CD14-positive monocyte (primary cell): Measurements from ENCODE around the gene HIVEP3. TPM values are rescaled to one million over a fixed set of nuclear protein-coding genes. Genes with fewer than 3 reads are reported as not detected.

Experiments used
- DNase-seq, 3 donors: peaks; one replicate each; pipeline ENCODE4 v3.0.0-alpha.2; 2011 to 2022
- H2AFZ ChIP-seq: 2 replicates; pipeline ENCODE4 v1.6.0; 2012; ENCODE audit warnings: mild to moderate bottlenecking, low read depth, low read length, inconsistent platforms; ENCODE audit not compliant: insufficient read depth, poor library complexity, severe bottlenecking
- H3K27ac ChIP-seq, 2 donors: 1 replicate in 1 of 2; 2 replicates in 1 of 2; pipeline ENCODE4 v1.5.1; 2012 to 2013; ENCODE audit warnings: low read length in 2 of 2, control low read depth in 1 of 2, inconsistent platforms in 1 of 2, low read depth in 1 of 2, mild to moderate bottlenecking in 1 of 2
- H3K27me3 ChIP-seq, 2 donors: one replicate each; pipeline versions ENCODE4 v1.6.0 to v1.6.1; 2011 to 2013; ENCODE audit warnings: low read length in 2 of 2; ENCODE audit not compliant: control insufficient read depth in 2 of 2, insufficient read depth in 2 of 2
- H3K36me3 ChIP-seq, 2 donors: replicated peaks in 1 of 2; 1 replicate in 1 of 2; 2 replicates in 1 of 2; pipeline versions ENCODE4 v1.5.1 to v1.6.1; 2012 to 2013; ENCODE audit warnings: low read length in 2 of 2, control low read depth in 1 of 2, inconsistent platforms in 1 of 2, mild to moderate bottlenecking in 1 of 2; ENCODE audit not compliant: insufficient read depth in 2 of 2, control insufficient read depth in 1 of 2
- H3K4me1 ChIP-seq, 2 donors: 1 replicate in 1 of 2; 2 replicates in 1 of 2; pipeline versions ENCODE4 v1.5.1 to v1.6.1; 2012 to 2013; ENCODE audit warnings: low read length in 2 of 2, control low read depth in 1 of 2, inconsistent platforms in 1 of 2, mild to moderate bottlenecking in 1 of 2, moderate library complexity in 1 of 2; ENCODE audit not compliant: insufficient read depth in 2 of 2, control insufficient read depth in 1 of 2
- H3K4me2 ChIP-seq: replicated peaks from 2 replicates; pipeline ENCODE3; 2012; ENCODE audit warnings: low read length, moderate library complexity, mild to moderate bottlenecking; ENCODE audit not compliant: poor library complexity, severe bottlenecking; ENCODE audit errors: extremely low read depth
- H3K4me3 ChIP-seq, 3 experiments: fragments of 200-600 bp in 1 of 3; sonication (generic) in 1 of 3; replicated peaks in 1 of 3; 1 replicate in 2 of 3; 2 replicates in 1 of 3; pipeline ENCODE4 v1.5.1; 2011 to 2013; ENCODE audit warnings: low read length in 3 of 3, mild to moderate bottlenecking in 3 of 3, control low read depth in 2 of 3, low read depth in 2 of 3, inconsistent platforms in 1 of 3, moderate library complexity in 1 of 3
- H3K79me2 ChIP-seq: 2 replicates; pipeline ENCODE4 v1.6.0; 2012; ENCODE audit warnings: mild to moderate bottlenecking, control low read depth, inconsistent platforms, low read length, moderate library complexity; ENCODE audit not compliant: insufficient read depth
- H3K9ac ChIP-seq: 2 replicates; pipeline ENCODE4 v1.6.0; 2017; ENCODE audit warnings: low read length, mild to moderate bottlenecking; ENCODE audit not compliant: insufficient read depth, poor library complexity, severe bottlenecking
- H3K9me3 ChIP-seq, 2 donors: replicated peaks in 1 of 2; 1 replicate in 1 of 2; 2 replicates in 1 of 2; pipeline versions ENCODE4 v1.5.1 to v1.6.1; 2012 to 2013; ENCODE audit warnings: low read length in 2 of 2, control low read depth in 1 of 2; ENCODE audit not compliant: control insufficient read depth in 1 of 2, insufficient read depth in 1 of 2
- H4K20me1 ChIP-seq: 2 replicates; pipeline ENCODE4 v1.6.0; 2012; ENCODE audit warnings: mild to moderate bottlenecking, low read length, control low read depth, moderate library complexity; ENCODE audit not compliant: insufficient read depth
- H3K27ac Mint-ChIP-seq, 7 donors: one replicate each; pipeline ENCODE4 v1.8.0; 2020; ENCODE audit warnings: mild to moderate bottlenecking in 7 of 7, mixed read lengths in 7 of 7, moderate library complexity in 6 of 7, inconsistent platforms in 2 of 7
- H3K27me3 Mint-ChIP-seq, 3 donors: one replicate each; pipeline ENCODE4 v1.8.0; 2021 to 2022; ENCODE audit warnings: low read depth in 3 of 3, mild to moderate bottlenecking in 3 of 3, mixed read lengths in 3 of 3, moderate library complexity in 3 of 3, inconsistent platforms in 1 of 3
- H3K36me3 Mint-ChIP-seq, 2 donors: one replicate each; pipeline ENCODE4 v1.8.0; 2020; ENCODE audit warnings: mixed read lengths in 2 of 2, inconsistent platforms in 1 of 2, mild to moderate bottlenecking in 1 of 2
- H3K4me1 Mint-ChIP-seq: one replicate; pipeline ENCODE4 v1.8.0; 2020; ENCODE audit warnings: mild to moderate bottlenecking, mixed read lengths
- H3K4me3 Mint-ChIP-seq, 2 donors: one replicate each; pipeline ENCODE4 v1.8.0; 2020; ENCODE audit warnings: mild to moderate bottlenecking in 2 of 2, mixed read lengths in 2 of 2, moderate library complexity in 1 of 2
- H3K9me3 Mint-ChIP-seq, 7 donors: one replicate each; pipeline ENCODE4 v1.8.0; 2020 to 2022; ENCODE audit warnings: mixed read lengths in 7 of 7, mild to moderate bottlenecking in 6 of 7, moderate library complexity in 6 of 7, inconsistent platforms in 2 of 7
- whole genome bisulfite sequencing: methylation state at CpG from one replicate; pipeline ENCODE4 v1.1.5; 2013; ENCODE audit warnings: missing lambda C conversion rate; ENCODE audit not compliant: insufficient coverage; 5-methylcytosine and 5-hydroxymethylcytosine counted together
- intact Hi-C, 2 donors: fragments of 100-400 bp; cut with micrococcal nuclease; formaldehyde crosslinking; loops; one replicate each; pipeline versions ENCODE4 v1.15.0 to v1.15.1; 2023
- polyA plus RNA-seq, 3 donors: library from polyadenylated mRNA; depleted of rRNA in 1 of 3; unstranded in 2 of 3; stranded (reverse) in 1 of 3; fragments of 300-500 nt in 2 of 3; fragments of >200 nt in 1 of 3; fragmentation: Illumina TruSeq in 2 of 3; gene quantifications; 1 replicate in 2 of 3; 2 replicates in 1 of 3; pipeline ENCODE4 v1.2.3, GENCODE V29; 2012 to 2021
- TF ChIP-seq, protein P1 (sequence below): fragments of 200-600 bp; IDR thresholded peaks from one replicate; pipeline ENCODE4 v1.8.0; 2022; ENCODE audit warnings: antibody characterized with exemption, mild to moderate bottlenecking

Gene HIVEP3
- polyA plus RNA-seq, 3 donors, result 1.2 to 3.7 (median 1.8) TPM

DNA sequence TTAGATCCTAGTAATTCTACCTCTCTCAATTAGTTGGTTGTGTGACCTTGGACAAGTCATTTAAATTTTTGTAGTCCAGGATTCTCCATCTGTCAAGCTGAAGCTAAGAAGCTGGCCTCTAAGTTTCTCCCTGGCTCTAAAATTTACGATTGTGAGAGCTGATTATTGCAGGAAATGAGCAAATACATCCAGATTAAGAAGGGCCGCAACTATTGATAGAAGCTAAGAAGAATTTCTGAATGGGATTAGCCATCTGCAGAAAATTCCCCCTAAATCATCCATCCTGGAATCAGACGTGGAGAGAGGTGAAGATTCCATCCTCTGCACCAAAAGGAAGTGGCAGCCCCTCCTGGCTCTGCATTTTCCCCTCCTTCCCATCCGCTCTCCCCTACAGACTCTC, 55.0 kb downstream of the HIVEP3 start:
- H3K9me3 Mint-ChIP-seq, result peaks cover 0 to 2% (median 0%) of the 10 kb centered on the region in 7 donors
- Histone ChIP-seq H3K27me3 (no peaks in the 10 kb centered on the region), H3K4me1 (peaks cover 32 to 36% of the 10 kb centered on the region in 2 donors), H3K27ac (no peak overlapping the region), H3K4me3 (no peak overlapping the region), H4K20me1 (no peaks in the 10 kb centered on the region), H2AFZ (no peak overlapping the region), H3K9me3 (no peaks in the 10 kb centered on the region), H3K9ac (no peak overlapping the region), H3K36me3 (no peaks in the 10 kb centered on the region), H3K79me2 (no peaks in the 10 kb centered on the region), H3K4me2 (no peak overlapping the region)
- H3K4me3 Mint-ChIP-seq, result no peak overlapping the region
- H3K27ac Mint-ChIP-seq, result no peak overlapping the region
- TF ChIP-seq, protein P1, sequence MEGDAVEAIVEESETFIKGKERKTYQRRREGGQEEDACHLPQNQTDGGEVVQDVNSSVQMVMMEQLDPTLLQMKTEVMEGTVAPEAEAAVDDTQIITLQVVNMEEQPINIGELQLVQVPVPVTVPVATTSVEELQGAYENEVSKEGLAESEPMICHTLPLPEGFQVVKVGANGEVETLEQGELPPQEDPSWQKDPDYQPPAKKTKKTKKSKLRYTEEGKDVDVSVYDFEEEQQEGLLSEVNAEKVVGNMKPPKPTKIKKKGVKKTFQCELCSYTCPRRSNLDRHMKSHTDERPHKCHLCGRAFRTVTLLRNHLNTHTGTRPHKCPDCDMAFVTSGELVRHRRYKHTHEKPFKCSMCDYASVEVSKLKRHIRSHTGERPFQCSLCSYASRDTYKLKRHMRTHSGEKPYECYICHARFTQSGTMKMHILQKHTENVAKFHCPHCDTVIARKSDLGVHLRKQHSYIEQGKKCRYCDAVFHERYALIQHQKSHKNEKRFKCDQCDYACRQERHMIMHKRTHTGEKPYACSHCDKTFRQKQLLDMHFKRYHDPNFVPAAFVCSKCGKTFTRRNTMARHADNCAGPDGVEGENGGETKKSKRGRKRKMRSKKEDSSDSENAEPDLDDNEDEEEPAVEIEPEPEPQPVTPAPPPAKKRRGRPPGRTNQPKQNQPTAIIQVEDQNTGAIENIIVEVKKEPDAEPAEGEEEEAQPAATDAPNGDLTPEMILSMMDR, result no peak
- peaks cover 7 to 11% (median 9%) of the 10 kb centered on the region in 3 donors for H3K27me3 Mint-ChIP-seq
- peaks cover 0 to under 1% of the 10 kb centered on the region in 2 donors for H3K36me3 Mint-ChIP-seq
- no CpG with 5 or more reads among the region's 4 CpGs for whole genome bisulfite sequencing
- no peak for DNase-seq
- peaks cover 35% of the 10 kb centered on the region for H3K4me1 Mint-ChIP-seq
- intact Hi-C loops, result no loop called here

DNA sequence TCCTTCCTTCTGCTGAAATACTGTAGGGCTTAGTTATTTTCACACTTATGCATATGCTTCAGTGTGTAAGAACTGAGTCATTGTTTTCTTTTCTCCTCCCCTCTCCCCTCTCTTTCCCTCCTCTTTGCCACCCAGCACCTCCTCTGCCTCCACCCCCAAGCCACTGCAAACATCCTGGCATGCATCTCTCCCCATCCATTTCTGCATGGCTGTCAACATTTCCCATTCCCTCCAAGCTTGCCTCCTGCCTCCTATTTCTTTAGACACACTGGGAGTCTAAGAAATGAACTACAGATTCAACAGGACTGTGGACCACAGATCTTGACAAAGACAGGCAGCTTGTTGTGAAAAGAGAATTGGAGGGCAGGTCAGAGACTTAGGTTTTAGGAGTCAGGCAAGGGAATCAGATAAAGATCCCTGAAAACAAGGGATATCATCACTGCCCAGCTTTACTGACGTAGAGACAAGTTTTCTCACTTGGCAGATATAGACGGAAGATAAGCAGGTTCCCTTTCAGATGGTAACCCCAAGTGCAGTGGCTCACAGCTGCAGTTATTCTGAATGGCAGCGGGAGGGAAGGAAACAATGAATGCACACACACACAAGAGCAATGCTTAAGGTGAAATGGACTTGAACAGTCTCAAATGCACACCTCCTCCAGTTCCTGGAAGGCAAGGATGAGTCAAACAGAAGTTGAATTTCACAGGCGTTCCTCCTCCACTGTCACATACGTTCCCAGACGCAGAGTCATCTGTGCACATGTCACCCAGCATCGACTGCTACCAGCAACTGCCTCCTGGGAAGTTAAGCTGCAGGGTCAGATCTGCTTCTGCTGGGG, 56.1 kb downstream of the HIVEP3 start:
- Mint-ChIP-seq H3K4me1 (peaks cover 38% of the 10 kb centered on the region), H3K36me3 (peaks cover 0 to 5% of the 10 kb centered on the region in 2 donors), H3K4me3 (peak overlapping the region in 1 of 2 donors; percentile 74), H3K27me3 (peaks cover 7 to 11% (median 9%) of the 10 kb centered on the region in 3 donors), H3K27ac (peak overlapping the region in 3 of 7 donors; percentile 12 to 60 (median 32)), H3K9me3 (peaks cover 0 to 3% (median 0%) of the 10 kb centered on the region in 7 donors)
- Histone ChIP-seq H3K27ac (no peak overlapping the region), H3K79me2 (no peaks in the 10 kb centered on the region), H3K4me1 (peaks cover 34 to 37% of the 10 kb centered on the region in 2 donors), H3K9me3 (no peaks in the 10 kb centered on the region), H4K20me1 (no peaks in the 10 kb centered on the region), H3K27me3 (no peaks in the 10 kb centered on the region), H2AFZ (no peak overlapping the region), H3K4me2 (no peak overlapping the region), H3K9ac (no peak overlapping the region), H3K36me3 (no peaks in the 10 kb centered on the region), H3K4me3 (no peak overlapping the region)
- TF ChIP-seq, protein P1, result no peak
- intact Hi-C loops, result no loop called here
- peak; percentile 53 to 72 (median 63) for DNase-seq
- WGBS, result no CpG with 5 or more reads among the region's 7 CpGs
